HG02852 (cell line): ENCODE results near the gene FHL3.

ENCODE experiments used
- ATAC-seq: cut with Tn5 transposase; IDR thresholded peaks from one replicate; pipeline ENCODE4 v1.9.1; 2021; ENCODE audit warnings: mild to moderate bottlenecking, moderate library complexity; ENCODE audit not compliant: unreplicated experiment

FHL3 gene

DNA sequence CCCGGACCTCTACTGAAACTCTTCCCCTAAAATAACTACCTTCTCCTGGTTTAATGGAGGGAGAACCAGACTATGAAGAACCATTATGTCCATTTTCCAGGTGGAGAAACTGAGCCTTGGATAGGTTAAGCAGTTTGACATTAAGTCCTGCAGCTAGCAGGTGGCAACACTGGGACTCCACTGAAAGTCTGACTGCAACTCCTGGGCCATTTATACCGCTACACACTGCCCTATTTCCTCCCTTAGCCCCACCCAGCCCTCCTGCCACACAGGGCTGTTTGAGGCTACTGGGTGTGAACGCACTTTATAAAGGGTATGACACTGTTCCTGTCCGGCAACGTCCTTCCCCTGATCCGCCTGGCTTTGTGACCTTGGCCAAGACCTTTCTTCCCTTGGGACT lies 58.0 kb downstream of the FHL3 start:
- no peak for ATAC-seq
